ENCODE results near the gene LCE5A. TPM values are rescaled to one million over a fixed set of nuclear protein-coding genes. Genes with fewer than 3 reads are reported as not detected.

LCE5A gene
- total RNA-seq (2014; rRNA removed; shearing (Covaris generic)), result not detected in 2 replicates

GRCh38 chr1:152510503-152510902 lies at the start of gene LCE5A:
Gene LCE5A, plus strand, starts transcription at chr1:152510803. Its CDS starts 732 bp downstream, at chr1:152511535.
- DNase-seq (ENCODE audit: low read depth), result no peak

- DNase-seq (ENCODE audit: low read depth), result peak; percentile 71
Observed at GRCh38 chr1:152461544-152461943, 49.1 kb upstream of the LCE5A start.

- no peak for DNase-seq (ENCODE audit: low read depth)
Observed at GRCh38 chr1:152462636-152463035, 48.0 kb upstream of the LCE5A start.

GRCh38 chr1:152466217-152466616 lies 44.4 kb upstream of the LCE5A start:
- no peak for DNase-seq (ENCODE audit: low read depth)

- peak; percentile 30 for DNase-seq (ENCODE audit: low read depth)
Observed at GRCh38 chr1:152473887-152474537, 36.6 kb upstream of the LCE5A start.

- peak; percentile 74 for DNase-seq (ENCODE audit: low read depth)
Observed at GRCh38 chr1:152479792-152480595, 30.6 kb upstream of the LCE5A start.

- DNase-seq (ENCODE audit: low read depth), result peak; percentile 45
Observed at GRCh38 chr1:152481869-152482664, 28.5 kb upstream of the LCE5A start.

GRCh38 chr1:152486400-152487006 lies 24.1 kb upstream of the LCE5A start:
- DNase-seq (ENCODE audit: low read depth), result peak; percentile 18

GRCh38 chr1:152487871-152488270 lies 22.7 kb upstream of the LCE5A start:
- DNase-seq (ENCODE audit: low read depth), result no peak

- peak; percentile 21 for DNase-seq (ENCODE audit: low read depth)
Observed at GRCh38 chr1:152491537-152491936, 19.1 kb upstream of the LCE5A start.

- DNase-seq (ENCODE audit: low read depth), result peak; percentile 34
Observed at GRCh38 chr1:152495066-152495675, 15.4 kb upstream of the LCE5A start.

- peak; percentile 45 for DNase-seq (ENCODE audit: low read depth)
Observed at GRCh38 chr1:152497273-152497672, 13.3 kb upstream of the LCE5A start.

- peak; percentile 71 for DNase-seq (ENCODE audit: low read depth)
Observed at GRCh38 chr1:152501704-152502103, 8.9 kb upstream of the LCE5A start.

- DNase-seq (ENCODE audit: low read depth), result peak; percentile 76
Observed at GRCh38 chr1:152502496-152503180, 8.0 kb upstream of the LCE5A start.

- no peak for DNase-seq (ENCODE audit: low read depth)
Observed at GRCh38 chr1:152505083-152505482, 5.5 kb upstream of the LCE5A start.

GRCh38 chr1:152506899-152507498 lies 3.6 kb upstream of the LCE5A start:
- peak; percentile 15 for DNase-seq (ENCODE audit: low read depth)

GRCh38 chr1:152511596-152511995 lies 993 bp downstream of the LCE5A start:
- DNase-seq (ENCODE audit: low read depth), result no peak

- DNase-seq (ENCODE audit: low read depth), result no peak
Observed at GRCh38 chr1:152513081-152513480, 2.5 kb downstream of the LCE5A start.

- DNase-seq (ENCODE audit: low read depth), result no peak
Observed at GRCh38 chr1:152514715-152515433, 4.3 kb downstream of the LCE5A start.

GRCh38 chr1:152515434-152515783 lies 4.8 kb downstream of the LCE5A start:
- DNase-seq (ENCODE audit: low read depth), result no peak

Measured in M059J (cell line).